Neuronal stem cell (in vitro differentiated cells): ENCODE measurements around the gene SLC9A9.

Experiments used
- DNase-seq: peaks from one replicate; pipeline ENCODE4 v3.0.0-alpha.2; 2013; ENCODE audit warnings: low spot score
- H2AFZ ChIP-seq: one replicate; pipeline ENCODE4 v1.6.1; 2013; ENCODE audit warnings: mild to moderate bottlenecking, low read length, inconsistent platforms
- H2AK5ac ChIP-seq: 2 replicates; pipeline ENCODE4 v1.6.1; 2013; ENCODE audit warnings: low read depth, mild to moderate bottlenecking, inconsistent platforms, low read length, moderate library complexity, mixed read lengths
- H2BK120ac ChIP-seq: 2 replicates; pipeline ENCODE4 v1.6.1; 2013; ENCODE audit warnings: low read depth, mild to moderate bottlenecking, inconsistent platforms, low read length, moderate library complexity, mixed read lengths
- H2BK12ac ChIP-seq: one replicate; pipeline ENCODE4 v1.6.1; 2013; ENCODE audit warnings: low read length, inconsistent platforms
- H2BK15ac ChIP-seq: 2 replicates; pipeline ENCODE4 v1.6.1; 2013; ENCODE audit warnings: mild to moderate bottlenecking, low read length, inconsistent platforms, mixed read lengths
- H2BK5ac ChIP-seq: one replicate; pipeline ENCODE4 v1.6.1; 2013; ENCODE audit warnings: inconsistent platforms, mild to moderate bottlenecking, low read length, moderate library complexity
- H3K14ac ChIP-seq: one replicate; pipeline ENCODE4 v1.6.1; 2013; ENCODE audit warnings: low read length, inconsistent platforms
- H3K18ac ChIP-seq: 2 replicates; pipeline ENCODE4 v1.6.1; 2013; ENCODE audit warnings: low read length, inconsistent platforms
- H3K23ac ChIP-seq: 2 replicates; pipeline ENCODE4 v1.6.1; 2013; ENCODE audit warnings: low read depth, mild to moderate bottlenecking, mixed read lengths, low read length, inconsistent platforms; ENCODE audit not compliant: poor library complexity
- H3K27ac ChIP-seq: replicated peaks from 3 replicates; pipeline ENCODE4 v1.5.1; 2013; ENCODE audit warnings: low read length, inconsistent platforms
- H3K27me3 ChIP-seq, 3 experiments: 2 replicates each; pipeline ENCODE4 v1.6.1; 2013; ENCODE audit warnings: low read length in 3 of 3, mild to moderate bottlenecking in 2 of 3, inconsistent platforms in 1 of 3, low read depth in 1 of 3, mixed read lengths in 1 of 3, moderate library complexity in 1 of 3; ENCODE audit not compliant: control insufficient read depth in 3 of 3, insufficient read depth in 3 of 3
- H3K36me3 ChIP-seq, 2 donors: replicated peaks in 1 of 2; 2 replicates each; pipeline ENCODE4 v1.6.1; 2013; ENCODE audit warnings: low read length in 2 of 2; ENCODE audit not compliant: control insufficient read depth in 2 of 2, insufficient read depth in 2 of 2
- H3K4ac ChIP-seq: 2 replicates; pipeline ENCODE4 v1.6.1; 2013; ENCODE audit warnings: inconsistent platforms, mild to moderate bottlenecking, low read length, moderate library complexity
- H3K4me1 ChIP-seq, 2 donors: 1 replicate in 1 of 2; 2 replicates in 1 of 2; pipeline ENCODE4 v1.6.1; 2013; ENCODE audit warnings: low read length in 2 of 2, low read depth in 1 of 2; ENCODE audit not compliant: control insufficient read depth in 2 of 2, insufficient read depth in 1 of 2
- H3K4me2 ChIP-seq: one replicate; pipeline ENCODE4 v1.6.1; 2013; ENCODE audit warnings: mild to moderate bottlenecking, low read length, inconsistent platforms; ENCODE audit not compliant: insufficient read depth, poor library complexity, severe bottlenecking
- H3K4me3 ChIP-seq, 2 donors: 2 replicates each; pipeline ENCODE4 v1.5.1; 2013; ENCODE audit warnings: low read length in 2 of 2, mild to moderate bottlenecking in 2 of 2, inconsistent platforms in 1 of 2, moderate library complexity in 1 of 2
- H3K79me1 ChIP-seq: one replicate; pipeline ENCODE4 v1.6.1; 2013; ENCODE audit warnings: low read depth, mild to moderate bottlenecking, inconsistent platforms, low read length, moderate library complexity
- H3K9ac ChIP-seq: one replicate; pipeline ENCODE4 v1.6.1; 2013; ENCODE audit warnings: mild to moderate bottlenecking, low read depth, low read length, inconsistent platforms; ENCODE audit not compliant: poor library complexity
- H3K9me3 ChIP-seq, 2 donors: replicated peaks in 1 of 2; 2 replicates each; pipeline versions ENCODE3 to v1.6.1; 2013; ENCODE audit warnings: low read length in 2 of 2, mild to moderate bottlenecking in 2 of 2, inconsistent platforms in 1 of 2, low read depth in 1 of 2, mixed read lengths in 1 of 2, moderate library complexity in 1 of 2; ENCODE audit not compliant: control insufficient read depth in 2 of 2, insufficient read depth in 1 of 2
- H4K8ac ChIP-seq: one replicate; pipeline ENCODE4 v1.6.1; 2013; ENCODE audit warnings: low read depth, mild to moderate bottlenecking, inconsistent platforms, low read length, moderate library complexity
- H4K91ac ChIP-seq: one replicate; pipeline ENCODE4 v1.6.1; 2013; ENCODE audit warnings: low read length, low read depth, mild to moderate bottlenecking, inconsistent platforms; ENCODE audit not compliant: poor library complexity
- WGBS, 2 donors: extraction: QIAGEN DNeasy Blood & Tissue Kit; methylation state at CpG; one replicate each; pipeline ENCODE4 v1.1.7; 2013; ENCODE audit warnings: missing lambda C conversion rate in 2 of 2, mixed read lengths in 1 of 2; ENCODE audit not compliant: insufficient read length in 2 of 2, insufficient replicate concordance in 1 of 2; ENCODE audit errors: extremely low coverage in 2 of 2; 5-methylcytosine and 5-hydroxymethylcytosine counted together

Gene SLC9A9

DNA sequence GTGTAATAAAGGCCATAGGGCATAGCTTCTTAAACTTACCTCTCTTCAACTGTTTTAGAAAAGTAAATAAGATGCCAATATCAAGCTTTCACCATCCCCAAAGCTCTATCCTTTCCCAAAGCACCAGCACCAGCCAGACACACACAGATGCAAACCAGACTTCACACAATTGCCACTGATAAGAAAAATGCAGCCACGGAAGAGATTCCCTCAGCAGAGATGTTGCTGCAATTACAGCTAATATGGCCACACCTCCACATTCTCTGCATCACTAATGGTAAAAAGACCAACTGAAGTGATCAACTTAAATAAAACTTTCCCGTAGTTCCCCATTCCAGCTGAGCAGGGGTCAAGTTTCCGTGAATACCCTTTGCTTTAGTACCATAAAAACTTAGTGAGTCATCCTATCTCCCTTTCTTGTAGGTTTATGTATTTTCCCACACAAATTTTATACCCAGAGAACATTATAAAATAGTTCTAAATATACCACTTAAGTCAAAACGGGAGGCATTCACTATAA, 64.4 kb downstream of the SLC9A9 start:
- Histone ChIP-seq H3K14ac (no peak overlapping the region), H2BK12ac (no peak overlapping the region), H3K36me3 (no peaks in the 10 kb centered on the region), H3K27ac (no peak overlapping the region), H4K91ac (no peak overlapping the region), H3K4ac (no peak overlapping the region), H3K23ac (no peak overlapping the region), H3K18ac (no peak overlapping the region), H3K27me3 (no peaks in the 10 kb centered on the region), H3K4me2 (no peak overlapping the region), H2AK5ac (no peak overlapping the region), H3K79me1 (no peaks in the 10 kb centered on the region), H3K9me3 (no peaks in the 10 kb centered on the region), H2AFZ (no peak overlapping the region), H2BK120ac (no peak overlapping the region), H2BK15ac (no peak overlapping the region), H2BK5ac (no peak overlapping the region), H4K8ac (no peak overlapping the region), H3K9ac (no peak overlapping the region), H3K4me1 (peaks cover 0 to 4% of the 10 kb centered on the region in 2 donors), H3K4me3 (no peak overlapping the region)
- no CpG with 5 or more reads among the region's 4 CpGs for WGBS, 2 donors
- no peak for DNase-seq

DNA sequence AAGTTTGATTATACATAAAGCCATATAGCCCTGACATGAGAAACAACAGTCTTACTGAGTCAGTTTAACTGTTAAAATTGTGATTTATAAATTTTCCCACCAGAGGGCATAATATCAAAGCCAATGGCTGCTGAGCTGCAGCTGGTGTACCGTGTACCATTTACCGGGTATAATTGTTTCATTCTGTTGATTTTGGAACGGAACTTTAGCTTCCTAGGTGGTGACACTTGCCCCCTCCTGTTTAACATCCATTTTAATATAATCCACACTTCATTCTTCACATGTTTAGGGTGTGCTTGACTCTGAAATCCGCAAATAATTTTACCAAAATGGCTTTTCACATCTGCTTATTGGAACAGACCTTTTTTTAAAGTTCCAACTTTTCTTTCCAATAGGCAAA, 72.8 kb downstream of the SLC9A9 start:
- Histone ChIP-seq H2BK15ac (no peak overlapping the region), H2BK5ac (no peak overlapping the region), H3K18ac (no peak overlapping the region), H3K14ac (no peak overlapping the region), H3K23ac (no peak overlapping the region), H4K91ac (no peak overlapping the region), H3K9ac (no peak overlapping the region), H3K9me3 (no peaks in the 10 kb centered on the region), H3K4ac (no peak overlapping the region), H3K79me1 (no peaks in the 10 kb centered on the region), H3K27me3 (no peaks in the 10 kb centered on the region), H2BK120ac (no peak overlapping the region), H3K4me1 (no peaks in the 10 kb centered on the region), H3K27ac (no peak overlapping the region), H2AFZ (peak overlapping the region; percentile 46), H4K8ac (no peak overlapping the region), H3K4me3 (no peak overlapping the region), H3K36me3 (no peaks in the 10 kb centered on the region), H2BK12ac (no peak overlapping the region), H2AK5ac (no peak overlapping the region), H3K4me2 (no peak overlapping the region)
- no peak for DNase-seq
- WGBS, 2 donors: no CpG with 5 or more reads among the region's 4 CpGs

- Histone ChIP-seq H3K9me3 (no peaks in the 10 kb centered on the region), H3K23ac (no peak overlapping the region), H3K14ac (peak overlapping the region; percentile 56), H3K4me3 (no peak overlapping the region), H4K91ac (no peak overlapping the region), H2AK5ac (no peak overlapping the region), H2AFZ (no peak overlapping the region), H3K36me3 (no peaks in the 10 kb centered on the region), H2BK5ac (no peak overlapping the region), H2BK120ac (no peak overlapping the region), H4K8ac (peak overlapping the region; percentile 92), H3K9ac (peak overlapping the region; percentile 44), H3K18ac (peak overlapping the region; percentile 64), H2BK12ac (peak overlapping the region; percentile 22), H3K4ac (no peak overlapping the region), H3K27ac (no peak overlapping the region), H3K4me2 (no peak overlapping the region), H2BK15ac (no peak overlapping the region), H3K4me1 (no peaks in the 10 kb centered on the region), H3K27me3 (no peaks in the 10 kb centered on the region), H3K79me1 (no peaks in the 10 kb centered on the region)
- no CpG with 5 or more reads among the region's 5 CpGs for WGBS, 2 donors
- no peak for DNase-seq
Observed at GRCh38 chr3:143771939-143772338, 76.3 kb downstream of the SLC9A9 start.

DNA sequence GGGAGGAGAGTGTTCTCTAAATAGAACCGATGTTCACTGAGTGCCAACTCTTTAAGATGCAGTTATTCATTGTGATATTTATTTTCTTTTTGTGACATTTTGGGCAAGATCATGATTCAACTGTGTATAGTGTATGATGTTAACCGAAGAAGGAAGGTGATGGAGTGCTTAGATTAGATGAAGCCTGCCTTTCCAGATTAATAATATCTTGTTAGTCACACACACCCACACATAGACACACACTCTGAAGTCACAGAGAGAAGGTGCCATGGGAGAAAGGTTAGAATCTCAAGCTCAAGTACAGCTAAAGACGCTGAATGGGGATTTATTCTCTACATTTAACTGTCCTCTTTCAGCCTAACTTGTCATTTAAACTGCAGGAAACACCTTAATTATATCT, 77.0 kb downstream of the SLC9A9 start:
- Histone ChIP-seq H2AK5ac (no peak overlapping the region), H3K4me3 (no peak overlapping the region), H3K36me3 (no peaks in the 10 kb centered on the region), H4K91ac (no peak overlapping the region), H3K23ac (no peak overlapping the region), H2BK12ac (no peak overlapping the region), H2BK5ac (no peak overlapping the region), H3K4me1 (no peaks in the 10 kb centered on the region), H3K4ac (no peak overlapping the region), H3K4me2 (no peak overlapping the region), H3K27ac (no peak overlapping the region), H3K9me3 (no peaks in the 10 kb centered on the region), H3K79me1 (no peaks in the 10 kb centered on the region), H4K8ac (no peak overlapping the region), H3K14ac (no peak overlapping the region), H3K9ac (no peak overlapping the region), H2BK120ac (no peak overlapping the region), H3K18ac (no peak overlapping the region), H3K27me3 (no peaks in the 10 kb centered on the region), H2AFZ (no peak overlapping the region), H2BK15ac (no peak overlapping the region)
- no CpG with 5 or more reads among the region's 3 CpGs for WGBS, 2 donors
- DNase-seq: no peak
